Activated CD8-positive, alpha-beta memory T cell treated with anti-CD3 and anti-CD28 coated beads, Interleukin-2, amount 50 U/mL, for 4 hours (primary cell): ENCODE measurements around the gene CRTC1.

Experiments
- DNase-seq: peaks from one replicate; pipeline ENCODE4 v3.0.0-alpha.2; 2020

Gene CRTC1

DNA sequence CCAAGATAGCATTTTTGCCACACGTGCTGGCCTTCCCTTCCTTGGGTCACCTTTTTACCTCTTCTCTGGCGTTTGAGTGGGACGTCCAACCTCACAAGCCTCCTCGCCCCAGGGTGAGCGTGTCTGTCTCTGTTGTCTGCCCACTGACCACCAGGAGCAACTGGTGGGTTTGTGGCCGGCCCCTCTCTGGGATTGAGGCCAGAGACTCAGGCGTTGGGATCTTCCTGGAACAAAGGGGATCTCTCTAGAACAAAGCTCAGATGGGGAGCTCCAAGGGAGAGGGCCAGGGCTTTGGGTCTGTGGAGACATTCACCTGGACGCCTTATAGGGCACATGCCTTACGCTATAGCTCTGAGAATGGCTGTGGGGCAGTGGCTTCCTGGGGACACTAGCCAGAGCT lies 90.2 kb downstream of the CRTC1 start:
- DNase-seq = no peak

DNA sequence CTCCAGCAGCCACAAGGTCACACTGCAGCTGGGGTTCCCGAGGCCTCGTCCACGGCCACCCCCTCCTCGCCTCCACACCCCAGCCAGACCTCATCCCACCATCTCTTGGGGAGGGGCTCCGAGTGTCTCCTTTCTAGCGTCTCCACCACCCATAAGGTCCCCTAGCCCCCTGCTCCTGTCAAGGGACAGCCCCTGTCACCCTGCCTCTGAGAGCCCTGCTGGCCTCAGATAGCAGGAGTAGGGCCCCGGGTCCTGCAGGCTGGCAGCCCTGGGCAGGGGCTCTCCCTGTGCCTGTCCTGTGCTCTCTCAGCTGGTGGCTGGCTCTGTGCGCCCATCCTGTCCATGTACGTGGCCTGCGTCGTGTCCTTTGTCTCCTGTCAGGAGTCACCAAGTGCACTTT lies 90.6 kb downstream of the CRTC1 start:
- no peak for DNase-seq

DNA sequence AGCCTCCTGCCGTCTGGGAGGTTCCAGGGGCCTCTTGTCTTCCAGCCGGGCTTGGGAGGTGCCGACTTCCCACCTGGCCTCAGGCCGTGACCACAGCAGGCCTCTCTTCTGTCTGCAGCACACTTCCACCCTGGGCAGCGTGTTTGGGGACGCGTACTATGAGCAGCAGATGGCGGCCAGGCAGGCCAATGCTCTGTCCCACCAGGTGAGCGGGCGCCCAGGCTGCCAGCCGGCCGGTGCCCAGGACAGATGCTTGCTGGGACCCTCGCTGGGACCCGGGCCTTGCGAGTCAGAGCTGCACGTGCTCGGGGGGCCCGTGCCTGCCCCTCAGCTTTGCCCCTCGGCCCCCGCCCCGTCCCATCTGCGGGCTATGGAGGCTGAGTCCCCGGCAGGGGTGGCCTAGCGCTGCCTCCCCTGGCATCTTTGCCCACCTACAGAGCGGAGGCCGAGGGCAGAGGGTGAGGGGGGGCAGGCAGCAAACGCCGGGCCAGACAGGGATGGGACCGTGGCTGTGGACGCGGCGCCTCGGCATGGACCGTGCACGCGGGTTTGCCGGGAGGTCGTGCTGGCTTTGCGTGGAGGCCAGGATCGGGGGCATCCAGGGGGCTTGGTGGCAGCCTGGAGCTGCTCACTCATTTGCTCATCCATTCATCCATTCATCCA lies 91.4 kb downstream of the CRTC1 start:
- DNase-seq = no peak

DNA sequence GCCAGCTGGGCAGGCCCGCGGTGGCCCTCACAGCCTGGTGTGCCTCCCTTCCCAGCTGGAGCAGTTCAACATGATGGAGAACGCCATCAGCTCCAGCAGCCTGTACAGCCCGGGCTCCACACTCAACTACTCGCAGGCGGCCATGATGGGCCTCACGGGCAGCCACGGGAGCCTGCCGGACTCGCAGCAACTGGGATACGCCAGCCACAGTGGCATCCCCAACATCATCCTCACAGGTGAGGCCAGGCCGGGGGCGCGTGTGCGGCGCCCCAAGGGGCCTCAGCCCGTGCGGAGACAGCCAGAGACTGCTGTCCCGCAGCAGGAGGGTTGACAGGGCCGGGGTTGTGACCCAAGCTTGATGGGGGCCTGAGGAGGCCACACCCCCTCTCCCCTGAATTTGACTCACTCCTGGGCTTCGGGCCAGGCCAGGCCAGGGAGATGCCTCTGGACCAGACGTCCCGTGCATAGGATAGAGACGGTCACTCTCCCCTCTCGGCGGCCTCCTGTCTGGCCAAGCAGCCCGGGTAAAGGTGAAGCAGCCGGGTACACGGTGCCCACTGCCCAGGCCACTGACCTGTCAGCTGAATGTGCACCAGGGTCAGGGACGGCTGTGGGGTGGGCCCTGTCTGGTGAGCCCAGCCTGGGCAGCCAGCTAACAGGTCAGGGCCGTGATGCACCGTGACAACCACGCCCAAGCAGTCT lies 92.3 kb downstream of the CRTC1 start:
- DNase-seq = no peak

DNA sequence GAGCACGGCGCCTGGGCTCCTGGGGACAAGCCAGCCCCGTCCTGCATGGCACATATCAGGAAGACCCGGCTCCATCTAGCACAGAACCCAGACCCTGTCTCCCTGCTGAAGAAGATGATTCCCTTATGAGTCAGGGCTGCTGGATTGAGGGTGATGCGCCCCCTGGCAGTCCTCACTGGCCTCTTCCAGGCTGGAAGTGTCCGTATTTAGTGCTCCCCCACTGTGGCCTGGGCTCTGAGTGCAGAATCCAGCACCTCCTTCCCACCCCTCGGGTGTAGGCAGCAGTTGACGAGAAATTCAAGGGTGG lies 92.8 kb downstream of the CRTC1 start:
- no peak for DNase-seq

DNA sequence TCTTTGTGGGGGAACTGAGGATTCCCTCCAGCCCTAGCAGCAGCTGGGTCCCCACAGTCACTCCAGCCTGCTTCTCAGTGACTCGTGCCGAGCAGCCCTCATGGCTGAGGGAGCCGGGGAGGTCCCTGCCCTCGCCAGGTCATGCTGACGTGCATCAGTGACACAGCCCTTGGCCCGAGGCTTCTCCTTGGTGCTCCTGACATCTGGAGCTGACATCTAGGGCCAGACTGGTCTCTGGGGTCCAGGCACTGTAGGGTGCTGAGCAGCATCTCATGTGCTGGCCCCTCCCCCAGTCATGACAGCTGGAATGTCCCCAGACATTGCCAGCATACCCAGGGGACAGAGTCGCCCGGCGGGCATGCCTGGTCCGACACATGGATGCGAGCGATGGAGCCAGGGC lies 93.3 kb downstream of the CRTC1 start:
- DNase-seq = no peak

DNA sequence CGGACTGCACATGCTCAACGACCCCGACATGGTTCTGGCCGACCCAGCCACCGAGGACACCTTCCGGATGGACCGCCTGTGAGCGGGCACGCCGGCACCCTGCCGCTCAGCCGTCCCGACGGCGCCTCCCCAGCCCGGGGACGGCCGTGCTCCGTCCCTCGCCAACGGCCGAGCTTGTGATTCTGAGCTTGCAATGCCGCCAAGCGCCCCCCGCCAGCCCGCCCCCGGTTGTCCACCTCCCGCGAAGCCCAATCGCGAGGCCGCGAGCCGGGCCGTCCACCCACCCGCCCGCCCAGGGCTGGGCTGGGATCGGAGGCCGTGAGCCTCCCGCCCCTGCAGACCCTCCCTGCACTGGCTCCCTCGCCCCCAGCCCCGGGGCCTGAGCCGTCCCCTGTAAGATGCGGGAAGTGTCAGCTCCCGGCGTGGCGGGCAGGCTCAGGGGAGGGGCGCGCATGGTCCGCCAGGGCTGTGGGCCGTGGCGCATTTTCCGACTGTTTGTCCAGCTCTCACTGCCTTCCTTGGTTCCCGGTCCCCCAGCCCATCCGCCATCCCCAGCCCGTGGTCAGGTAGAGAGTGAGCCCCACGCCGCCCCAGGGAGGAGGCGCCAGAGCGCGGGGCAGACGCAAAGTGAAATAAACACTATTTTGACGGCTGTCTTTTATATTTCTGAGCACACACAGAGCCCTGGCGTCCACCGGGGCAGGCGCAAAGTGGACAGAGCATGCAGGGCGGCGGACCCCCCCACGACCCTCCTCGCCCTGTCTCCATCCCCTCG lies 94.0 kb downstream of the CRTC1 start:
- no peak for DNase-seq

DNA sequence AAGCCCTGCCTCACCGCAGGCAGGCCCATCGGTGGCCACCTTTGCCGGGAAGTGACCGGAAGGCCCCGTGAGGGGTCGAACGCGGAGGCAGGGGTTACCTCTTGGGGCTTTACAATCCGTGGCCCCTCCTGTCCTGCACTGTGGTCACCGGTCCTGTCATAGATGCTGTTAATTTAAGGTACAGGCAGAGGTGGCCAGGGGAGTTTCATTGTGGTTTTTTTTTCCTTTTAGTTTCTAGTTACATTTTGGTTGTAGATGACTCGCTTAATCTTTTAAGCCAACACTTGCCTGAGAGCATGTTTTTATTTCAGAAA lies 94.6 kb downstream of the CRTC1 start:
- no peak for DNase-seq

DNA sequence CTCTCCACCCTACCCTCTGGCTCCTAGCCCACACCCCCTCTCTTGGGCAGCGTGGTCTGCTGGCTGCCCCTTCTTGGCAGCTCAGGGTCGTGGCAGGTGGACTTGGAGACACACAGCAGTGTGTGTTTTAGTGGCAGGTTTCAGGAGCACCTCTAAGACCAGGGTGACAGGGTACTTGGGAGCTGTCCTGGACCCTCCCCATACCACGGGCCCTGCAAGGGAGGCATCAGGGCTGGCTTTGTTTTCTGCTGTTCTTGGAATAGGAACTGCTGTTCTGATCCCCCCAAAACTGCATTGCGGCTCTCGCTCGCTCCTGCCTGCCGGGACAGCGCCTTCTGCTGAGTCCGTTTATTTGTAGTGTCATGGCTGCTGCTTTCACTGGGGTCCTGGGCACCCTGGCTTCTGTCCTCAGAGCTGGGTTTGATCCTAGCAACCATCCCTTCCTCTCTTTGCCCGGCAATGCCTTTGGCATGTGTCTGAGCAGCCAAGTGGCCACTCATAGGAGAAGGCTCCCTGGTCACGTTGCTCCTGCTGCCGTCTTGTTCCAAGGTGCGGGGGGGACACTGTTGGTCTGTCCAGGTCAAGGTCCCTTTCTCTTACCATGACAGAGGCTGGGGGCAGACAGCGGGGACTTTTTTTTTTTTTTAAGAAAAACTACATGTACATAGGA lies 95.5 kb downstream of the CRTC1 start:
- DNase-seq = no peak

DNA sequence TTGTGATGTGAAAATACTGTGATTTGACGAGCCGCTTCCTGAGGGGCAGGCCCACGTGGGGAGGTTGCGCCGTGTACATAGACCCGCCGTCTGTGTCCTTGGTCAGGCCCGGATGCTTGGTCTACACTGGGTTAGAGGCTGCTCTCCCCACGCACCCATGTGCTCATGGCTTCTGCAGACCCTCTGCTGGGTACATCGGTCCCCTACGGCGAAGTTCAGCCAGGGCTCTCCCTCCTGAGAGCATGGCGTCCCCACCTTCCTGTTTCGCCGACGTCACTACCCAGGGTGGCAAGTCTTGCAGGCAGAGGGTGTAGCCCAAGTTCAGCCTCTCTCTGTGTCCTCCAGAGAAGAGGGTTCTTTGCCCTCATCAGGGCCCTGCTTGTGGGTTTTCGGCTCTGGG lies 96.6 kb downstream of the CRTC1 start:
- DNase-seq = no peak

DNA sequence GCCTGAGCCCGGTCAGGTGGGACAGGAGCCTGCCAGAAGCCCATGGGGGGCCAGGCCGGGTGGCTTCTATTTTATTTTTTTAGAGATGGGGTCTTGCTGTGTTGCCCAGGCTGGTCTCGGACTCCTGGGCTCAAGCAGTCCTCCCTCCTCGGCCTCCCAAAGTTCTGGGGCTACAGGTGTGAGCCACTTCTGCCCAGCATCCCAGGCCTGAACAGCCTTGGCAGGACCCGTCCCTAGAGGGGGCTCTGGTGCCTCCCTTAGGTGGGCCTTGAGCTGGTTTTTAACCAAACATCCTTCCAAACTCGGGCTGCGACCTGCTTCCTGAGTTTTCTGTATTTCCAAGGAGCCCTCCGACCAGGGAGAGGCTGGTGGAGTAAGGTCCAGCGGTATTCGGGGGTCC lies 97.2 kb downstream of the CRTC1 start:
- DNase-seq = no peak

DNA sequence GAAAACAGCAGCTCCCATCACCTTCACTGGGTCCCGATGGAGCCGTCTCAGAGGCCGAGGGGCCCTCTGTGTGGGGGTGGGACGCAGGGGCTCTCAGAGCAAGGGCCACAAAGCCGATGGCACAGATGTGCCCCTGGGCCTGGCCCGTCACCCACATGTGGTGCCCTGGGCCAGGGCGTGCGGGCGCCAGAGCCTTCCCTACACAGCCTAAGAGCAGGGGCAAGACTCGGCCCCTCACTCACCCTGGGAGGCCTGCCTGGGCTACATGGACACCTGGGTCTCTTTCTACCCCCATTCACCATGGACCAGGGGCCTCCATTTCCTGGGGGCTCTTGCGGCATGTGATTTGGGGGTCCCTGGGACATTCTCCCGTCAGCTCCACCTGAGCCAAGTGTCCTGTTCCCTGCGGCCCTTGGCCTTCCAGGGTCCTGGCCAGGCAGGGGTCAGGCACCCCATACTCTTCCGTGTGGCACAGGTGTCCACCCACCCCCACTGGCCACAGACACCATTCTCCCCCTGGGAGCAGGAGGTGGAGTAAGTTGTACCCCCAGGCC lies 97.6 kb downstream of the CRTC1 start:
- DNase-seq = no peak

DNA sequence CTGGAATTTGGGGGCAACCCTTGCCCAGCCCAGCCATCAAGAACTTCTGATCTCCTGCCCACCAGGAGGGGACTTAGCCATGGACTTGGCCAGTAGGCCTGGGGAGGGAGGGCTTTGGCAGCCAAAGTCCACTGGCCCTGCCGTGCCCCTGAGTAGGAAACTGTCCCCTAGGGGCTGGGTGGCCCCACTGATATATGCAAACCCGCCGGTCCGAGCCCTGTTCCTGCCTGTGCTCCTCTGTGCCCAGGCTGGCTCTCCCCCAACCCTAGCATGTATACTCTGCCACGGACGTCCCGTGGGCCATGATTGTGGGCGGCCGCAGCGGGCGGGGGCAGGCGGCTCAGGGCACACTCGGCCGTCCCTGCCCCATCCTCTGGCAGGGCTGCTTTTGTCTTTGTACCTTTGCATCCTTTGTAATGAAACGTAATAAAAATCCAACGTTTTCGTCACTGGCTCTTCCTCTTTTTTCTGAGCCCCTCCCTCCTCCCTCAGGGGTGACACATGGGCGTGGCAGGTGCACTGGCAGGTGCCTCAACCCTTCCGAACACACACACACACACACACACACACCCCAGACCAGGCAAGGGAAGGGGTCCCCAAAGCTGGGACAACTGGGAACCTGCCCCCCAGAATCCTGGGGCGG lies 98.5 kb downstream of the CRTC1 start:
- DNase-seq = no peak

DNA sequence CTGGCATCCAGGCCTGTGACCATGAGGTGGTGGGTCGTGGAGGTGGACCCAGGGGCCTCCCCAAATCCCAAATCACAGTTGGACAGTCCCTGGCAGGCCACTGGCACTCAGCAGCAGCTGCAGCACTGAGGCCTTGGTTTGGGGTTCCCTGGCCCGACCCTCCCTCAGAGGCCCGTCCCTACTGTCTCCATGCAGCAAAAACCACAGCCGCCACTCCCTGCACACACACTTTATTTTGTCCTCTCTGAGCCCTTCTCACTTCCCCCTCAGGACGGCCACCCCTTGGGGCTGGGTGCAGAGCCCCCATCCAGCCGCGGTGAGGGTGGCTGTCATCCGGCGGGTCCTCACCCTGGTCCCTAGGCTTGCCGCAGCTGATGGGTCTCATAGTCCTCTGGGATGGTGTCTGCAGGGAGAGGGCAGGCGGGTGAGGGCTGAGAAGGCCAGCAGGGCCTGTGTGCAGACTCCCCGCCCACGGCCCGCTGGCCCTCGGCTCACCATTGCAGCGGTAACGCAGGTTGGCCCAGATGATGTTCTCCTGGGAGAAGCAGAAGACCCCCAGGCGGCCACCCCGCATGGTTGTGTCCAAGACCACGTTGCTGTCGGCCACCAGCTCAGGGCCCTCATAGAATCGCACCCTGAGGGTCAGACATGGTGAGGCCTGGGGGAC lies 99.2 kb downstream of the CRTC1 start:
- DNase-seq = no peak

DNA sequence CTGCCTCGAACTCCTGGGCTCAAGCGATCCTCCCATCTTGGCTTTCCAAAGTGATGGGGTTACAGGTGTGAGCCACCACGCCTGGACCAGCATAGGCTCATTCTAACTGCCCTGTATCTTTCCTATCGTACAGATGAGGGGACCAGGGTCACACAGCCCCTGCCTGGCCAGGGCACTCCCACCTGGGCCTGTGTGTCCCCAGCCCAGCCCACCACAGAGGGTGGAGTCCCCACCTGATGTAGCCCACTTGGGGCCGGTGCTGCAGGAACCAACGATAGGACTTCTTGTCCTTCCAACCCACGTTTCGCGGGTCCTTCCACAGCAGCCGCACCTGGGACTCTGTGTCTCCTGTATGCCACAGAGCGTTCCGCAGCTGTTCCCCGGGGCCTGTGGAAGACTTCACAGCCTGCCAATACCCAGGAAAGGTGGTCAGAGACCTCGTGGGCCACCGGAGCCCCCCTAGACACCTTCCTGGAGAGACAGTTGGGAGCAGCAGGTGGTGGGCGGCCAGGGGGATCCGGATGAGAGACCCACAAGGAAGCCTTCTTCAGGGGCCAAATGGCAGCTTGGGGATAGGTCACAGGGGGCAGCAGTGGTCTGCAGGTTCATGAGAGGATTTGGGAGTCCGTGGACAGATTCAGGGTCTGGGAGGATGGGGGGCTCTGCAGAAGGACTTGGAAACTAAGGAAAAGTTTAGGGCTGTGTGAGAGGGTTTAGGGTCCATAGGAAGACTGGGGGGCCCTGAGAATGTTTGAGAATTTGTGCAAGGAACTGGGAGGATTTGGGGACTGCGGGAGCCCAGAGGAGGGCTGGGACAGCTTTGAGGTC lies 100.7 kb downstream of the CRTC1 start:
- no peak for DNase-seq

DNA sequence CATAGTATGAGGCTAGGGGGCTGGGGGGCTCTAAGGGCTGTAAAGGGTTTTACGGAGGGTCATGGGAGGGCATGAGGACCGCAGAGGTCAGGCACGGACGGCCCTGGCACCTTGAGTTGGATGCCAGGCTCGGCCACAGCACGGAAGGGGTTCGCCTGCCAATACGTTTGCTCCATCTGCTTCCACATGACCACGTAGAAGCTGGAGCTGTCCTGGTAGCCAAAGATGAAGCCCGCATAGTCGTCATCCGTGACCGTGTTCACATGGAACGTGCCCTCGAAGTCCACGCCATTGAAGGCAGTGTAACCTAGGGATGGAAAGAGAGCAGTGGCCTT lies 101.3 kb downstream of the CRTC1 start:
- DNase-seq = no peak

DNA sequence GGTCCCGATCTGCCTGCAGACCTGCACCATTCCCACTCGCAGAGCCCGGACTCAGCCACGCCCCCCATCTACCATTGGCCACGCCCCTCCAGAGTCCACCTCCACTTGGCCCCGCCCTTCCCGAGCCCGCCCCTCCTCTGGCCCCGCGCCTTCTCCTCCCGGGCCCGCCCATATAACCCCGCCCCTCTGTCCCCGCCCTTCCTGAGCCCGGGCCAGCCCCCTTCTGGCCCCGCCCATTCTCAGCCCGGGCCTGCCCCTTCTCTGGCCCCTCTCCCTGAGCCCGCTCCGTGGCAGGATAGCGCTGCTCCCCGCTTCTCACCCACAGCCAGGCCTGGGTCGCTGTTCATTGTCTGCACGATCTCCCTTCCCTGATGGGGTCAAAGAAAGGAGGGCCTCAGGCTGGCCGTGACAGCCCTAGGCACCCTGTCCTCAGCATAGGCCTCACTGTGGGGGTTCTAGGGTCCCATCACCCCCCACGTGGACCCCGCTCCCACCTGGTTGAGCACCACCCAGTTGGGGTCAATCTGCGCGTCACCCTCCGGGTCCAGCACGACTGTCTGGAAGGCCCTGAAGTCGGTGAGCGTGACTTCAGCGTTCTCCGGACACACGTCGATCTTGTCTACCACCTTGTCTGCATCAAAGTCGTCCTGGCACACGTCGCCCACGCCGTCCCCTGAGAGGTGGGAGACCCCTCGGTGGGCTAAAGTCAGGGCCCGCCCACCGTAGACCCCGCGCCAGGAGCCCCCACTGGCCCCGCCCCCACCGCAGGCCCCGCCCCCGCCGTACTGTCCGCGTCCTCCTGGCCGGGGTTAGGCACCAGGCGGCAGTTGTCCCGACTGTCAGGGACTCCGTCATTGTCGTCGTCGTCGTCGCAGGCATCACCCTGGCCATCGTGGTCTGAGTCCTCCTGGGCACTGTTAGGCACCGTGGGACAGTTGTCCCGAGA lies 102.0 kb downstream of the CRTC1 start:
- peak; percentile 52 for DNase-seq

DNA sequence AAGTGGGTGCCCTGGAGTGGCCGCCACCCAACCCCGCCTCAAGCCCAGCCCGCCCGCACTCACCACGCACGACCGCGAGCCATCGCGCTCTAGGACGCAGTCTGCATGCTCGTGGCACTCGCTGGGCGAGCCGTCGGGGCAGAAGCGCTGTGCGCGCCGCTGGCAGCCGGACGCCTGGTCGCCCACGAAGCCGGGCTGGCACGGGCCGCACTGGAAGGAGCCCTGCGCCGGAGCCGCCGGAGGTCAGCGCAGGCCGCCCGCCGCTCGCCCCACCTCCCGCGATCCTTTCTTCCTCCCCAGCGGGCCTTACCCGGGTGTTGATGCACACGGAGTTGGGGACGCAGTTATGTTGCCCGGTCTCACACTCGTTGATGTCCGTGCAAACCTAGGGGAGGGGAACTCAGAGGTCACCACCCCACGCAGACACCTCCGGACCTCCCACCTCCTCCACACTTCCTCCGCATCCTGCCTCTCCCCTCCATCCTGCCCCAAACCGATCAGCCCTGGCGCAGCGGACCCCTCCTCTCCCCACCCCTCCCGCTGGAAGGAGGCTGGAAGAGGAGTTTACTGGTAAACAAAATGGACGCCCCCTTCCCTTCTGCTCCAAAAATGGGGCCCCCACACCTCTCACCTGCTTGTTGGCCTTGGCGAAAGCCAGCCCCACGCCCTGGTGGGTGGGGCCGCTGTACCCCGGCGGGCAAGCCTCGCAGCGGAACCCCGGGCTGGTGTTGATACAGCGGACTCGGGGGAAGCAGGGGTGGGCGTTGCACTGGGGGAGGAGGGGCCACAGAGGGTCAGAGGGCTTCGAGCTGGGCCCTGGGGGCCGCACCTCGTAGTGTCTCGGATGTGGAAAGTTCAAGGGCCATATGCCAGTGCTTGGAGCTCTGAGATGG lies 105.3 kb downstream of the CRTC1 start:
- no peak for DNase-seq

DNA sequence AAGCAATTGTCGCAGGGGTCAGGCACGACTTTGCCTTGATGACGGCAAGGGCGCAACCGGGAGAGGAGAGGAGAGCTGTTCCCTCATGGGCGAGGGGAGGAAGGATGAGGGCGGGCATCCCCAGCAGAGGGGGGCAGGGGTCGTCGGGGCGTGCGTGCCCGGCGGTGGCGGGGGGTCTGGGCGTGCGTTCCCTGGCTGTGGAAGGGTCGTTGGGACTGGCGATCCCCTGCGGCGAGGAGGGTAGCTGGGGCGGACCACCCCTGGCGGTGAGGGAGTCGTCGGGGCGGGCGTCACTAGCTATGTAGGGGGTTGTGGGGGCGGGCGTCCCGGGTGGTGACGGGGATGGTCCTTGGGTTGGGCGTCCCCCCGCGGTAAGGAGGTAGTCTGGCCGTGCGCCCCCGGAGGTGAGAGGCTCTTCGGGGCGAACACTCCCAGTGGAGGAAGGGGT lies 106.0 kb downstream of the CRTC1 start:
- DNase-seq = no peak
